Suppressor macrophage (primary cell): ENCODE data around the gene CRACDL.

Experiments used
- DNase-seq, 4 experiments: peaks; one replicate each; pipeline ENCODE4 v3.0.0-alpha.2; 2020 to 2022

CRACDL gene

DNA sequence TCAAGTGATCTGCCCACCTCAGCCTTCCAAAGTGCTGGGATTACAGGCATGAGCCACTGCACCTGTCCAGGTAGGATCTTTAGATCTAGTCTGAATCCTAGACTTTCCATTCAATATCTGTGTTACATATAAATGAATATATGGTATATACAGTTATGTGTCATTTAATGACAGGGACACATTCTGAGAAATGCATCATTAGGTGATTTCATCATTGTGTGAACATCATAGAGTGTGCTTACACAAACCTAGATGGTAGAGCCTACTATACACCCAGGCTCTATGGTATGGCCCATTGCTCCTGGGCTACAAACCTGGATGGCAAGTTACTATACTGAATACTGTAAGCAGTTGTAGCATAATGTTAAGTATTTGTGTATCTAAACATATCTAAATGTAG is 189.6 kb downstream of the CRACDL start:
- no peak for DNase-seq

DNA sequence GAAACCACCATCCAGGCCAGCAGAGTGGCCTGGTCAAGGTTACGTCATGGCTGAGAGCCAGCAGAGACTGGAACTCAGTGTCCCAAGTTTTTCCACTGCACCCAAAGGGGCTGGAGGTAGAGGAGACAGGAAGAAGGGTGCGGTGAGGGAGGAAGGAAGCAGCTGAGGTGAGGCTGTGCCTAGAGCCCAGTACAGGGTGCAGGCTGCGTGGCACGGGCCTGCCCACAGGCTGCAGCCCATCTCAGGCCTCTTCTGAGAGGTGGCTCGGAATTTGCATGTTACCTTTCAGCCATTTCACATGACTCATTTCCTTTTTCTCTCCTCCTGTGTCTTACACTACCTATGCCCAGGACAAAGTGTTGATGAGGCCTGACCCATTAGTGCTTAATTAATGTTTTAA is 191.4 kb downstream of the CRACDL start:
- DNase-seq: no peak
